Erythroblast (primary cell): ENCODE results near the gene PTPRD.
"Not testable (repeated sequence)": the region's sequence is repeated elsewhere in the genome, so short reads cannot be mapped to it uniquely, and the experiment has no call there.

Experiments used
- DNase-seq, 2 experiments: peaks; one replicate each; lab custom pipeline; 2025; lab: John Stamatoyannopoulos, UW
- GATA1 ChIP-seq: IDR thresholded peaks from 2 replicates; pipeline ENCODE4 v1.6.1; 2011; ENCODE audit warnings: low read depth, mild to moderate bottlenecking, control low read depth, low read length, moderate library complexity
- POLR2A ChIP-seq: IDR thresholded peaks from 2 replicates; pipeline ENCODE4 v1.6.1; 2011; ENCODE audit warnings: mild to moderate bottlenecking, low read length

Gene PTPRD

GRCh38 chr9:9963841-9964240 lies 649.0 kb downstream of the PTPRD start:
- DNase-seq, result no peak
- TF ChIP-seq POLR2A (no peak), GATA1 (no peak)

- no peak for DNase-seq
- TF ChIP-seq POLR2A, result no peak
- no peak for TF ChIP-seq GATA1
Observed at GRCh38 chr9:9961934-9962333, 650.9 kb downstream of the PTPRD start.

GRCh38 chr9:9961487-9961886 lies 651.3 kb downstream of the PTPRD start:
- no peak for TF ChIP-seq GATA1
- no peak for TF ChIP-seq POLR2A
- DNase-seq, result no peak

- TF ChIP-seq POLR2A, result no peak
- no peak for TF ChIP-seq GATA1
- DNase-seq, result no peak
Observed at GRCh38 chr9:9951556-9952160, 661.1 kb downstream of the PTPRD start.

GRCh38 chr9:9950813-9951212 lies 662.0 kb downstream of the PTPRD start:
- DNase-seq, result no peak
- TF ChIP-seq POLR2A, result no peak
- no peak for TF ChIP-seq GATA1

GRCh38 chr9:9949978-9950377 lies 662.8 kb downstream of the PTPRD start:
- DNase-seq, result no peak
- no peak for TF ChIP-seq GATA1
- TF ChIP-seq POLR2A, result no peak

- DNase-seq, result no peak
- TF ChIP-seq POLR2A (no peak), GATA1 (no peak)
Observed at GRCh38 chr9:9949368-9949767, 663.4 kb downstream of the PTPRD start.

- no peak for TF ChIP-seq GATA1
- no peak for DNase-seq
Observed at GRCh38 chr9:9945966-9946365, 666.8 kb downstream of the PTPRD start.

- peak; percentile 38 to 65 for DNase-seq
- TF ChIP-seq GATA1 (no peak), POLR2A (no peak)
Observed at GRCh38 chr9:9942764-9943424, 669.9 kb downstream of the PTPRD start.

GRCh38 chr9:9938432-9938831 lies 674.4 kb downstream of the PTPRD start:
- TF ChIP-seq POLR2A, result no peak
- TF ChIP-seq GATA1, result no peak

GRCh38 chr9:9931464-9931863 lies 681.3 kb downstream of the PTPRD start:
- DNase-seq, result not testable (repeated sequence)

More at GRCh38 chr9:9938432-9938831, 674.4 kb downstream of the PTPRD start:
- no peak for DNase-seq

- TF ChIP-seq GATA1 (no peak), POLR2A (no peak)
- no peak for DNase-seq
Observed at GRCh38 chr9:9924376-9924775, 688.4 kb downstream of the PTPRD start.

GRCh38 chr9:9921805-9922204 lies 691.0 kb downstream of the PTPRD start:
- TF ChIP-seq GATA1, result no peak
- TF ChIP-seq POLR2A, result no peak
- DNase-seq, result no peak

- DNase-seq, result no peak
Observed at GRCh38 chr9:9920425-9921060, 692.3 kb downstream of the PTPRD start.

More at GRCh38 chr9:9920425-9921060, 692.3 kb downstream of the PTPRD start:
- TF ChIP-seq POLR2A (no peak), GATA1 (no peak)
